Stimulated activated naive CD8-positive, alpha-beta T cell treated with anti-CD3 and anti-CD28 coated beads, Interleukin-15, amount 100 ng/mL, for 72 hours (primary cell): Measurements from ENCODE around the gene TOPBP1.

ENCODE experiments used
- ATAC-seq: fragments of 150-1000 bp; cut with Tn5 transposase; 2 replicates; pipeline ENCODE4 v1.10.0; 2021; ENCODE audit warnings: mild to moderate bottlenecking, moderate library complexity
- DNase-seq, 2 donors: peaks; one replicate each; pipeline ENCODE4 v3.0.0; 2021 to 2022
- H3K27ac Mint-ChIP-seq, 2 donors: one replicate each; pipeline ENCODE4 v1.8.0; 2022; ENCODE audit warnings: mild to moderate bottlenecking in 2 of 2, mixed read lengths in 2 of 2, moderate library complexity in 2 of 2
- H3K27me3 Mint-ChIP-seq: one replicate; pipeline ENCODE4 v1.8.0; 2022; ENCODE audit warnings: mixed read lengths
- H3K4me1 Mint-ChIP-seq: one replicate; pipeline ENCODE4 v1.8.0; 2022; ENCODE audit warnings: mild to moderate bottlenecking, mixed read lengths
- H3K4me3 Mint-ChIP-seq, 2 donors: one replicate each; pipeline ENCODE4 v1.8.0; 2022; ENCODE audit warnings: mild to moderate bottlenecking in 2 of 2, mixed read lengths in 2 of 2, moderate library complexity in 1 of 2
- H3K9me3 Mint-ChIP-seq, 2 donors: one replicate each; pipeline ENCODE4 v1.8.0; 2022; ENCODE audit warnings: mixed read lengths in 2 of 2

The TOPBP1 gene

DNA sequence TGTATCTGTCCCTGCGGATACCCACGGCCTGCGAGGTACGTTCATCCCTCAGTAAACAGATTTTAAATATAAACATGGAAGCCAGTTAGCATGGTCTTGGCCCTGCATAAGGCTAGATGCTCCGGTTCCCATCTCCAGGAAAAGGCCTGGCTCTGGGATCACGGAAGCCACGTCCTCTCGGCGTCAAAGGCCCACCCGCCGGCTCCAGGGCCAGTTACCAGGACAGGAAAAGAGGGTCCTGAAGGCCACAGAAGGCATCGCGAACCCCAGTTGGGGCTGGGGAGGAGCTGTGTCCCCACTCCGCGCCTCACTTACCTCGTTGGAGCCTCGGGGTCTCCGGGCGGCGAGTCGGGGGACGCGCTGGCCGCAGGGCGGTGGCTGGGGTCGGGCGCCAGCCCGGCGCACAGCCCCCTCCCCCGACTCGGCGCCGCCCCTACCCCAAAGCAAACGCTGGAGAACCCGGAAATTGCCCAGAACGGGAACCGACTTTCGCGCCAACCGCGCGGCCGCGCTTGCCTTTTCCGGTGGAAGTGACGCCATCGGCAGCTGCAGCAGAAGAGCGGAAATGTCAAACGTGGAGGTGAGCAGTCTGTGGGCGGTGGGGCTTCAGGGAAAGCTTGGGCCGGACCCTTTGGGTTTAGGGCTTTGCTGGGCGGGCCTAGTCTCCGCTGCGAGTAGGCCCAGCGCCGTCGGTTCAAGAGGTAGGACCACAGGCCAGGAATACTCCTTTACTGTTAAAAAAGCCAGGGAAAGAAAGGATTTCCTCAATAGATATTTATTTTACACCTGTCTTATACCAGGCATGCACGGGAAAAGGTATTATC, at the start of gene TOPBP1:
TOPBP1 (minus strand) TSS at position 488 of the 824 bp plus-strand sequence. CDS start 814 bp downstream, outside the sequence.
- Mint-ChIP-seq H3K27me3 (no peaks in the 10 kb centered on the region), H3K4me1 (peaks cover 35% of the 10 kb centered on the region)
- peak; percentile 81 to 89 for DNase-seq

GRCh38 chr3:133711013-133711412, 49.3 kb upstream of the TOPBP1 start:
- Mint-ChIP-seq H3K4me3 (no peak overlapping the region), H3K27me3 (peaks cover 25% of the 10 kb centered on the region), H3K27ac (peak overlapping the region in 1 of 2 donors; percentile 28), H3K4me1 (no peaks in the 10 kb centered on the region), H3K9me3 (no peaks in the 10 kb centered on the region)
- ATAC-seq (no peak), DNase-seq (no peak)

More for the DNA sequence above, at the start of gene TOPBP1:
- Mint-ChIP-seq H3K27ac (peak within 1 kb of the TSS; percentile 99 to 100), H3K4me3 (peak within 1 kb of the TSS; percentile 94 to 99), H3K9me3 (no peaks in the 10 kb centered on the region)
- ATAC-seq, result peak; percentile 94

- Mint-ChIP-seq H3K9me3 (no peaks in the 10 kb centered on the region), H3K4me1 (no peaks in the 10 kb centered on the region), H3K27ac (no peak overlapping the region), H3K27me3 (peaks cover 43% of the 10 kb centered on the region), H3K4me3 (no peak overlapping the region)
- DNase-seq, result no peak
- no peak for ATAC-seq
These were observed 47.5 kb upstream of the TOPBP1 start for GRCh38 chr3:133709139-133709750.

DNA sequence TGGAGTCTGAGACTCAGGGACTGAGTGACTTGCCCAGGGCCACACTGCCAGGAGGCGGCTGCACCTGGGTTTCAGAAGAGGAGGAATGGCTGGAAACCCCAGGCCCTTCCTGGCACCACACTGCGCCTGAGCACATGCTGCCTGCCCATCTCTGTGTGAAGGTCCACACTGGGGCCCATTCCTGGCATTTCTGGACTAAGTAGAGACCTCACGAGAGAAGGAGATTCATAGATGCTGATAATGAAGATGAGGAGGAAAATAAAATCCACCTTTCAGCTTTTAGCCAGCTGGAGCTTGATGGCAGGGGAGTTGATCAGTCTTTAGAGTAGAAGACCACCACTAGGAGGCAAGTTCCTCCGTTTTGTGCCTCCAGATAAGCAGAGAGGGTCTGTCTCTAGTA, 44.3 kb upstream of the TOPBP1 start:
- ATAC-seq (no peak), DNase-seq (no peak)
- H3K9me3 Mint-ChIP-seq, result no peaks in the 10 kb centered on the region
- no peak overlapping the region for H3K4me3 Mint-ChIP-seq
- H3K4me1 Mint-ChIP-seq, result no peaks in the 10 kb centered on the region
- H3K27me3 Mint-ChIP-seq, result peaks cover 38% of the 10 kb centered on the region
- no peak overlapping the region for H3K27ac Mint-ChIP-seq

GRCh38 chr3:133703915-133704314, 42.2 kb upstream of the TOPBP1 start:
- H3K27me3 Mint-ChIP-seq, result peaks cover 25% of the 10 kb centered on the region
- H3K4me3 Mint-ChIP-seq, result no peak overlapping the region

DNA sequence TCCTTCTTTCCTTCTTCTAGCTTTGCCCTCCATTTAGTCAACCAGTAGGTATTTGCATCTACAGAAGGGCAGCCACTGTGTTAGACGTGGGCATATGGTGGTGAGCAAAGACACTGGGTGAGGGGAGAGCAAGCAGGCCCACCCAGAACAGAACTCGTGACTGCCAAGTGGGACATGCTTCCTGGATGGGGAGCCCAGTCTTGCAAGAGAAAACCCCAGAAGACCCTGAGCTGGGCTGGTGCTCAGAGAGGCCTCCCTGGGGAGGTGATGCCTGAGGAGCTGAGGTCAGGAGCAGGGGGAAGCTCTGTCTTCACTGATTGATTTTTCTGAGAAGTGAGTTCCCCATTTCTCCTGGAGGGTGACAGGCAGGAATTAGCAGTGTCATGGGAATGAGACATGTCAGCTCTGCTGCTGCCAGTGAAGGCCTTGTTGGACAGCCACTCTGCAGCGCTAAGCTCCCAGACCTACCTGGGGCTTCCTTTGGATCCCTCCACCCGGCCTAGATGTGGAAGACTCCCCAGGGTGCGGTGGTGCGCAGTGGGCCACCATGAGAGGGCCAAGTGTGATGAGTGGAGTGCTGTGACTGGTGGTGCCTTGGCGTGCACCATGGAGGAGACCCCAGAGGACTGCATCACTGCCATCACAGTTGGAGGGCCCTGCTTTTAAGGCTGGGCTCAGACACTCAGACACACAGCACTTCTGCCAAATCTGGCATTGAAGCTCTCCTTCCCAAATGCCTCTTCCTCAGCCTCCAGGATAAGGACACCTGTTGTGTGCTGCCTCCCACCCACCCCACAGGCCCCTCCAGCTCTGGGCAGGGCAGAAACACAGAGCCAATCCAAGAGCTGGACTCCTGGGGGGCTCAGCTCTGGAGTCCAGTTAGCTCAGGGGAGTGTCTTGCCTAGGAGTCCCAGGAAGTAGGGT, 40.0 kb upstream of the TOPBP1 start:
- Mint-ChIP-seq H3K27me3 (peaks cover 25% of the 10 kb centered on the region), H3K4me1 (no peaks in the 10 kb centered on the region), H3K4me3 (no peak overlapping the region), H3K9me3 (no peaks in the 10 kb centered on the region), H3K27ac (no peak overlapping the region)
- DNase-seq, result no peak
- ATAC-seq, result no peak

More at GRCh38 chr3:133703915-133704314, 42.2 kb upstream of the TOPBP1 start:
- no peaks in the 10 kb centered on the region for H3K4me1 Mint-ChIP-seq
- no peak for DNase-seq
- ATAC-seq, result no peak
- no peak overlapping the region for H3K27ac Mint-ChIP-seq
- no peaks in the 10 kb centered on the region for H3K9me3 Mint-ChIP-seq

DNA sequence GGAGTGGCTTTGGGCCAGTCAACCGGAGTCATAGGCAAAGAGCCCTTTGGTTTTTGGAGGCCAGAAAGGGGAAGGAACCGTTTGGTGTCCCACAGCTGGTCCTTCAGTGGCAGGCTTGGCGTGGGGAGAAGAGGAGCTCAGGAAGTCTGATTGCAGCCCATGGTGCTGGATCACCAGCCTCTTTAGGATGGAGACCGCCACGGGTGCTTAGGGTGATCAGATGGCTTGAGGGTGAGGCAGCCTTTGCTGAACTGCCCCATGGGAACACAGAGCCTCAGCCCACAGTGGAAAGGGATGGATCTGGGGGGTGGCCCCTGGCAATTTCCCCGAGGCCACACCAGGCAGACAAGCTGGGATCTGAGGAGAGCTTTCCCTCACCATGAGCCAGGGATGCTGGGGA, 38.6 kb upstream of the TOPBP1 start:
- H3K27me3 Mint-ChIP-seq, result peaks cover 16% of the 10 kb centered on the region
- no peaks in the 10 kb centered on the region for H3K4me1 Mint-ChIP-seq
- ATAC-seq (no peak), DNase-seq (no peak)
- no peak overlapping the region for H3K27ac Mint-ChIP-seq
- no peak overlapping the region for H3K4me3 Mint-ChIP-seq
- H3K9me3 Mint-ChIP-seq, result no peaks in the 10 kb centered on the region

DNA sequence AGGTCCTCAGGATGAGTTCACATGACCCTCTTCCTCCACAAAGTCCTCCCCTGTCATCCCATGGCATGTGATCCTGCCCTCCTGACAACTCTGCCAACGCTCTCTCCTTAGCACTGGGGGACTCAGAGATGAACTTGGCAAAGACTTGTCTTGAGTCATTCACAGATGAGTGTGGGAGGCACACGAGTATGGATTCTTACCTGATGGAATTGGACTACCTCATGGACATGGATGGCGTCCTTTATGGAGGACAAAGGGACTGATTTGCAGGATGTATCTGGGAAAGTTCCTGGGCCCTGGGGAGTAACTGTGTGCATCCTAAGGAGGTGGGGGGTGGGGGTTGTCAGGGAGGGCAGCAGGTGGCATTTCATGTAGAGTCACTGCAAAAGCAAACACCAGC, 38.2 kb upstream of the TOPBP1 start:
- no peak overlapping the region for H3K4me3 Mint-ChIP-seq
- H3K4me1 Mint-ChIP-seq, result no peaks in the 10 kb centered on the region
- DNase-seq (no peak), ATAC-seq (no peak)
- H3K9me3 Mint-ChIP-seq, result no peaks in the 10 kb centered on the region
- peak overlapping the region in 1 of 2 donors; percentile 69 for H3K27ac Mint-ChIP-seq
- peaks cover 12% of the 10 kb centered on the region for H3K27me3 Mint-ChIP-seq

GRCh38 chr3:133699467-133699866, 37.7 kb upstream of the TOPBP1 start:
- Mint-ChIP-seq H3K27ac (no peak overlapping the region), H3K9me3 (no peaks in the 10 kb centered on the region), H3K4me3 (no peak overlapping the region), H3K27me3 (peaks cover 7% of the 10 kb centered on the region), H3K4me1 (no peaks in the 10 kb centered on the region)
- ATAC-seq, result no peak
- DNase-seq, result no peak

DNA sequence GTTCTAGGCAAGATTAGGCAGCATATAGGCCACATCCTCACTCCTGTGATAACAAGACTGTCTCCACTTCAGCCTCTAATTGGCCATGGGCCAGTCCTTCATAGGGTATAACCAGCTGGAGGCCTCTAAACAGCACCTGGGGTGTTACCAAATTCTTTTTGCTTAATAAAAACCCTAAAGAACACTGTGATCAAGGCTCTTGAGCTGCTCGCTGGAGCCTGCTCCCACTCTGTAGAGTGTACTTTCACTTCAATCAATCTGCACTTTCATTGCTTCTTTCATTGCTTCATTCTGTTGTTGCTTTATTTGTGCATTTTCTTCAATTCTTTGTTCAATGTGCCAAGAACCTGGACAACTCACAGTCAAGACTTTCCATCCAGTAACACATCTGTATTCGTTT, 36.2 kb upstream of the TOPBP1 start:
- ATAC-seq (no peak), DNase-seq (no peak)
- H3K4me1 Mint-ChIP-seq, result no peaks in the 10 kb centered on the region
- no peaks in the 10 kb centered on the region for H3K27me3 Mint-ChIP-seq
- no peaks in the 10 kb centered on the region for H3K9me3 Mint-ChIP-seq
- no peak overlapping the region for H3K4me3 Mint-ChIP-seq
- H3K27ac Mint-ChIP-seq, result no peak overlapping the region

DNA sequence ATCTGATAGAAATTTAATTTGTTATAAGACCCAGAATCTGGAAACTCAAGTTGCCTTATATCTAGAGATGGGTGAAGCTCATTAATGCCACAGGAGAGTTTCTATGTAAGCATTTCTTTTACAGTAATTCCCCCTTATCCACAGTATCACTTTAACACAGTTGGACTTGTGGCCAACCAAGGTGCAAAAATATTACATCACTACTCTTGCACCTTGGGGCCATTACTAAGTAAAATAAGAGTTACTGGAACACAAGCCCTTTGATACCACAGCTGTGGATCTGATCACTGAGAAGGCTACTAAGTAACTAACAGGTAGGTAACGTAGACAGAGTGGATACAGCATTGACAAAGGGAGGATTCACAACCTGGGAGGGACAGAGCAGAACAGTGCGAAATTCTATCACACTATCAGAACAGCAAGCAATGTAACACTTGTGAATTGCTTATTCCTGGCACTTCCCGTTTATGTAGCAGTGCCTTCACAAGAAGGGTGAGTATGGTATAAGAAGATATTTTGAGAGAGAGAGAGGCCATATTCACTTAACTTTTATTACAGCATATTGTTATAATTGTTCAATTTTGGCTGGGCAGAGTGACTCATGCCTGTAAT, 33.9 kb upstream of the TOPBP1 start:
- no peak for DNase-seq
- H3K4me1 Mint-ChIP-seq, result peaks cover 10% of the 10 kb centered on the region
- no peak for ATAC-seq
- H3K9me3 Mint-ChIP-seq, result no peaks in the 10 kb centered on the region
- H3K27ac Mint-ChIP-seq, result no peak overlapping the region
- no peaks in the 10 kb centered on the region for H3K27me3 Mint-ChIP-seq
- H3K4me3 Mint-ChIP-seq, result no peak overlapping the region

DNA sequence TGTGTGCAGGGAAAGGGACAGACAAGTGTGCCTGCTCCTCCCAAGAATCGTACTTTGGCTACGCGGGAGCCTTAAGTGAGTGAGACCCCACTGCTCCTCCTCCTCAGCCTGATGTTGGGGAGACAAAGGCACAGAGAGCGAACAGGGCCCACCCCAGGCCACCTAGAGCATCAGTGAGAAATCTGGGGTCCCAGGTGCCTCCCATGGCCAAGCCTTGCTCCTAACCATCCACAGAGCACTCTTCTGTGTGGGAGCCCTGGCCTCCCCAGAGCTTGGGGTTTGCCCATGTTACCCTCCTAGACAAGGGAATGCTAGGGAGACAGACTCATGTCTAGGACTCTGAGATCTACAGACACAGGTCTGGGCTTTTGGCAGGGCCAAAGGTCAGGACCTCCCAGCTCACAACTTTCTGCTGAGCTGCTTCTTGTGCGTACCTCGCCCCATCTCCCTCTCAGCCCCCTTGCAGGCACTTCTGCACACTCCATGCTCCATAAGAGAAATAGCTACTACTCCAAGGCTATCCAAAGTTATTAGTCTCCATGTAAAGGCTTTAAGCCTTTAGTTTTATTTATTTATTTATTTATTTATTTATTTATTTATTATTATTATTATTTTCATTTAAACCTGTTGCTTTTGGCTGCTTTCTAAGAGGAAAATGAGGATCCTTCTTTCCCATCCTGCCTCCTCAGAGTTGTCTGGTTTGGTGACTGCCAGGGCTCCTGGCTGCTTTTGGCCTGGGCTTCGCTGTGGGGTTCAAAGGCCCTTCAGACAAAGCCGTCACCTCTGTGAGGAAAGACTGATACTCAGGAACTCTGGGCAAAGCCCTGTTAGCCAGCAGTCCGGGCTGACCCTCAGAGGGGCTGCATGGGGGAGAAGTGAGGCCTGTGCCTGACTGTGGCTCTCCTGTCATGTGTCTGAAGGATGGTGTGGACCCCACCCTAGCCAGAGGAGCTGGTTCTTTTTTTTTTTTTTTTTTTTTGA, 32.8 kb upstream of the TOPBP1 start:
- Mint-ChIP-seq H3K4me3 (no peak overlapping the region), H3K4me1 (peaks cover 10% of the 10 kb centered on the region), H3K9me3 (no peaks in the 10 kb centered on the region), H3K27ac (no peak overlapping the region), H3K27me3 (no peaks in the 10 kb centered on the region)
- ATAC-seq, result no peak
- no peak for DNase-seq

DNA sequence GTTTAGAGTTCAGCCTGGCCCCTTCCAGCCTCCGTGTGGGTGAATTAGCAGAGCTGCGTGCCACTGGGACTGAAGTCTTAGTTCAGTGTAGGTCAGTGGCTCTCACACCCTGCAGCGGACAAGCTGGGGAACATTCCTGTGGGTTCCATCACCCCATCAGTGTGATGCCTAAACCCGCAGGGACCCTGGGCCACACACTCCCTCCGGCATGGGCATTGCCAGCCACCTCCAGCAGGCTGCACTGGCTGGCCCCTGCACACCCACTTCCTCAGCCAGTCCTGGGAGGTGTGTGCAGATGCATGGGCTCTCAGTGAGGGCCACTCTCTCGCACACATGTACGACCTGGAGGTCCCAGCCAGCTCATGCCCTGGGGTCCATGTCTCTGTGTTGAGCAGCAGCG, 32.1 kb upstream of the TOPBP1 start:
- H3K27me3 Mint-ChIP-seq, result no peaks in the 10 kb centered on the region
- DNase-seq, result no peak
- ATAC-seq, result peak; percentile 36
- peaks cover 10% of the 10 kb centered on the region for H3K4me1 Mint-ChIP-seq
- no peak overlapping the region for H3K27ac Mint-ChIP-seq
- no peaks in the 10 kb centered on the region for H3K9me3 Mint-ChIP-seq
- H3K4me3 Mint-ChIP-seq, result no peak overlapping the region

DNA sequence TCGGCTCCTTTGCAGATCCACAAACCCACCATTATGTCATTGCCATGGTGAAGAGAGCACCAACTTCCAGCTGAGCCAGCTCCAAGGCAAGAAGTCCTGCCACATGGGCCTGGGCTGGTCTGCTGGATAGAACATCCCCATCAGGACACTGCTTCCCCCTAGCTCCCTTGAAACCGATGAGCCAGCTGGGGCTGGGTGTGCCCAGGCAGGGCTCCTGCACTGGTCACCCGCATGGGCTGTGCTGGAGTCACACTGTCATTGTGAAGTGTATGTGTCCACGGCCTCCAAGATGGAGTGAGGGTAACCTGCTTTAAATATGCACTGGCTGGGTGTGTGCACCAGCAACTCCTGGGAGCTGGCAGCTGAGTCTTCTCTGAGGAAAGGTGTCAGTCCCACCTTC, 31.0 kb upstream of the TOPBP1 start:
- H3K4me3 Mint-ChIP-seq, result no peak overlapping the region
- DNase-seq (no peak), ATAC-seq (peak; percentile 37)
- peak overlapping the region in 1 of 2 donors; percentile 19 for H3K27ac Mint-ChIP-seq
- peaks cover 10% of the 10 kb centered on the region for H3K4me1 Mint-ChIP-seq
- H3K9me3 Mint-ChIP-seq, result no peaks in the 10 kb centered on the region
- no peaks in the 10 kb centered on the region for H3K27me3 Mint-ChIP-seq
